ENCODE data around the gene ZNF76.

The ZNF76 gene

DNA sequence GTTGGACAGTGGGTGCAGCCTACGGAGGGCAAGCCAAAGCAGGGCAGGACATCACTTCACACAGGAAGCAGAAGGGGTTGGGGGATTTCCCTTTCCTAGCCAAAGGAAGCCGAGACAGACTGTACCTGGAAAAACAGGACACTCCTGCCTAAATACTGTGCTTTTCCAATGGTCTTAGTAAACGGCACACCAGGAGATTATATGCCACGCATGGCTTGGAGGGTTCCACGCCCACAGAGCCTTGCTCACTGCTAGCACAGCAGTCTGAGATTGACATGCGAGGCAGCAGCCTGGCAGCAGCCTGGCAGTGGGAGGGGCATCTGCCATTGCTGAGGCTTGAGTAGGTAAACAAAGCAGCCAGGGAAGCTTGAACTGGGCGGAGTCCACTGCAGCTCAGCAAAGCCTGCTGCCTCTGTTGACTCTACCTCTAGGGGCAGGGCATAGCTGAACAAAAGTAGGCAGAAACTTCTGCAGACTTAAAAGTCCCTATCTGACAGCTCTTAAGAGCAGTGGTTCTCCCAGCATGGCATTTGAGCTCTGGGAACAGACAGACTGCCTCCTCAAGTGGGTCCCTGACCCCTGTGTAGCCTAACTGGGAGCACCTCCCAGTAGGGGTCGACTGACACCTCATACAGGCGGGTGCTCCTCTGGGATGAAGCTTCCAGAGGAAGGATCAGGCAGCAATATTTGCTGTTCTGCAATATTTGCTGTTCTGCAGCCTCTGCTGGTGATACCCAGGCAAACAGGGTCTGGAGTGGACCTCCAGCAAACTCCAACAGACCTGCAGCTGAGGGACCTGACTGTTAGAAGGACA, 72.7 kb downstream of the ZNF76 start:
- DNase-seq: peak; percentile 81 to 84

DNA sequence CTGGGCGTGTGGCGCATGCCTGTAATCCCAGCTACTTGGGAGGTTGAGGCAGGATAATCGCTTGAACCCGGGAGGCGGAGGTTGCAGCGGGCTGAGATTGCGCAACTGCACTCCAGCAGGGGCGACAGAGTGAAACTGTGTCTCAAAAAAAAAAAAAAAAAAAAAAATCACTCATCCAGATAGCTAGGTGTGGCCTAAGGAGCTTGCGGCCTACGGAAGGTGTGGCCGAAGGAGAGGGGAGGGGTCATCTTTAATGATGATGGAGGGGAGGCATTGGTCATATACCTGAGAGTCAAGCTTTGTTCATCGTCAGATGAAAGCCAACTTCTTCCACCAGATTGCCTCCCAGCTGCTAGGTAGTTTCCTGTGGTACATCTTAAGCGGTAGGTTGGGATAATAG, 82.0 kb downstream of the ZNF76 start:
- DNase-seq: no peak

DNA sequence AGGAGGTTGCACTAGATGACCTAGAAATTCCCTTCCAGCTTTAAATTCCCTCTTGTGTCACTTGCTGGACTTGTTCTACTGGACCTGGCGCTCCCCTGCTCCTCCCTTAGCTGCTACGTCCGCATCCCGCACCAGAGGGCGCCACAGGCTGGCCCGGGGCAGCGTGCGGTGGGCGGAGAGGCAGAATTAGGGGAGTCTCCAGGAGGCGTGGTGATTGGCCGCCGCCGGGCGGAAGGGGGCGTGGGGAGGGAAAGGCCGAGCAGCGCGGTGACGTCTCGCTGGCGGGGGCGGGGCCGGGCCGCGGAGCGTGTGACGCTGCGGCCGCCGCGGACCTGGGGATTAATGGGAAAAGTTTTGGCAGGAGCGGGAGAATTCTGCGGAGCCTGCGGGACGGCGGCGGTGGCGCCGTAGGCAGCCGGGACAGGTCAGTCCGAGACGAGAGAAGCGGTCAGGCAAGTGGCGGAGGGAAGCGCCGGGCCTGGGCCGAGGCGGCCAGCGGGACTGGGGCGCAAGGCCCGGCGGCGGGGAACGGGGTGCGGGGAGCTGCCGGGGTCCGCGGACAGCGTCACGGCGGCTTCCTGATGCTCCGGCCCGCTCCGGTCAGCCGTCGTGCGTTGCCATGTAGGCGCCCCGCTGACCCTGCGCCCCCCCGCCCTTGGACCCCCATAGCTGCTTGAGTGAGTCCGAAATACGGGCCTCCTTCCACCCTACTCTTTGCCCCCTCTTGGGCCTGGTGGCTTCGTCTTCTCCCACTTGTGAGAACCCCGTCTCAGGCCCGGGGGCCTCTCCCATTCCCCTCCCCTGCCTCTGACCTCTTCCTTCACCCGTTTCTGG, 82.9 kb downstream of the ZNF76 start, which contains the start of gene PPARD:
Gene PPARD (plus strand): TSS at position 301 of the 834 bp plus-strand sequence. CDS start 68,530 bp downstream, outside the sequence.
- DNase-seq: peak; percentile 84 to 89

DNA sequence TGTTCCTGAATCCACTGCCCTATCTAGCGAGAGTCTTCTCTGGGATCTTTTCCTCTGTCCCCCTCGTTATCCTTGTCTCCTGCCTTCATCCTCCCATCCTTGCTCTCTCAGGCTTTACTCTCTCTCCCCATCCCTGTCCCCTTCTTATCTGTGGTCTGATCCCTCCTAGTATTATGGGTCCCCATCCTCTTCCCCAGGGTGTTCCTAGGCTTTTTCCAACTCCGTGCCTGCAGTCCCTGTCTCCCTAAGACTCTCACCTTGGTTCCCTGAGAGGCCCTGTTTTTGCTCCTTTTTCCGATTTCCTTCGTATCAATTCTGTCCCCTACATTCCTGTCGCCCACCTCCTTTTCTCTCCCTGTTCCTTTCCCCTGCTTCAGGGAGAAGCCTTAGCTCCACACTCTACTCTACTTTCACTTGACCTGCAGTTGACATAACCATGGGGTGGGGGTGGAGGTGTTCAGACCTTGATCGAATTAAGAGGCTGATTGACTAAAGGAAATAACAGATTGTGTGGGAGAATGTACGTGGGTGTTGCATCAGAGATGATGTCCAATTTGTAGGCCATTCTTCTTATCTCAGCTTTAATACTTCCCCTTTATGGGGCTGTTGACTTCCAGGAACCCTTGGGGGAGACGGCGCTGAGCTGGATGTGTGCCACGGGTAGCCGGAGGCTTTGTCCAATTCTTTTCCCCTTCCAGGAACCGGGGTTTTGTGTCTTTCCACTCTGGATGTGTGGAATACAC, 83.7 kb downstream of the ZNF76 start:
- no peak for DNase-seq

DNA sequence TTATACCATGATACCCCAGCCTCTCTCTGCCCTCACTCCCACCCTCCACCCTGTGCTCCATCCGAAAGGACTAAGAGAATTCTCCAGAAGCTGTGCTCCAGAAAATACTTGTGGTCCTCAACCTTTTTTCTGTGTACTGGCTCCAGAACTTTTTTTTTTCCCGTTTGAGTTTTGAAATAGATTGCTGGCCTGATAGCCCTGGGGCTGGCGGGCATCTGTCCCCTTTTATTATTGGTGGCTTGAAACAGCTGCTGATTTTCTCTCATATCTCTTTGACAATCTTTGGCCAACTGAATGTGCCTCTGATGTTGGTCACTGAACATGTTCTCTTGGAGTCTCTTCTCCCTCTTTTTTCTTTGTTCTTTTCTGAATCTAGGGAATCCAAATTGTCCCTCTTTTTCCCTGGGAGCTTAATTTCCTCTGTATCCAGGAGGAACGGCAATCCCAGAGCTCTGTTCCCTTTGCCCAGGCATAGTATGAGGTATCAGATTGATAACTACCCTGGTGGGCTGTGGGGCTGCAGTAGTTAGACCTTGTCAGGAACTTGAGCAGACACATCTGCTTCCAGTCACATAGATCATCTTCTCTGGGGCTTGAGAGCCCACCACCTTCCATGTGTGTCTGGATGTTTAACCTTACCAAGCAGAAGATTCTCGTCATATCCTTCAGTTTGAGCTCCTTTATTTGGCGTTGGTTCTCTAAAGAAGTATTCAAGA, 84.5 kb downstream of the ZNF76 start:
- DNase-seq: no peak
